ENCODE results near the gene PDK4.
A peak's percentile ranks its signal among the peaks of the same experiment; 100 is the strongest.

Gene PDK4

DNA sequence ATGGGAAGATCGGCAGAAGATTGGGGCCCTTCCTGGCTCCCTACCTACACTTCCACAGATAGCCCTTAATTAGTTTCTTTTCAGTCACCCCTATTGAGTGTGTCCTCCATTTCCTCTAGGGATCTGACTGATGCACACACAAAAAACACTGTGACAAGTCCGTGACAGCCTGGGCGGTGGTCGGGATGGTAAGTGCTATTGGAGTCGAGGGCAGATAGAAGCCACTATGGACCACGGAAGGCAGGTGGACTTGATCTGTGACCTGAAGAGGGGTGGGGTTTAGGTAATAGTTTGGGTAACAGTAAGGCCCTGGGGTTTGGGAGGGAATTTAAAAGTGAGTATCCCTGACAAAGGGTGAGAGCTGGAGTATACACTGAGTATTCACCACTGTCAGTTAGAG, 53.0 kb downstream of the PDK4 start:
- no peaks in the 10 kb centered on the region for H3K9me3 Mint-ChIP-seq
- no peaks in the 10 kb centered on the region for H3K27me3 Mint-ChIP-seq (ENCODE audit: low read depth)
- no peak overlapping the region for H3K4me3 Mint-ChIP-seq
- no peaks in the 10 kb centered on the region for H3K36me3 Mint-ChIP-seq (ENCODE audit: low read depth)
- peaks cover 27% of the 10 kb centered on the region for H3K4me1 Mint-ChIP-seq
- no peak overlapping the region for H3K27ac Mint-ChIP-seq
- TF ChIP-seq, protein P1, sequence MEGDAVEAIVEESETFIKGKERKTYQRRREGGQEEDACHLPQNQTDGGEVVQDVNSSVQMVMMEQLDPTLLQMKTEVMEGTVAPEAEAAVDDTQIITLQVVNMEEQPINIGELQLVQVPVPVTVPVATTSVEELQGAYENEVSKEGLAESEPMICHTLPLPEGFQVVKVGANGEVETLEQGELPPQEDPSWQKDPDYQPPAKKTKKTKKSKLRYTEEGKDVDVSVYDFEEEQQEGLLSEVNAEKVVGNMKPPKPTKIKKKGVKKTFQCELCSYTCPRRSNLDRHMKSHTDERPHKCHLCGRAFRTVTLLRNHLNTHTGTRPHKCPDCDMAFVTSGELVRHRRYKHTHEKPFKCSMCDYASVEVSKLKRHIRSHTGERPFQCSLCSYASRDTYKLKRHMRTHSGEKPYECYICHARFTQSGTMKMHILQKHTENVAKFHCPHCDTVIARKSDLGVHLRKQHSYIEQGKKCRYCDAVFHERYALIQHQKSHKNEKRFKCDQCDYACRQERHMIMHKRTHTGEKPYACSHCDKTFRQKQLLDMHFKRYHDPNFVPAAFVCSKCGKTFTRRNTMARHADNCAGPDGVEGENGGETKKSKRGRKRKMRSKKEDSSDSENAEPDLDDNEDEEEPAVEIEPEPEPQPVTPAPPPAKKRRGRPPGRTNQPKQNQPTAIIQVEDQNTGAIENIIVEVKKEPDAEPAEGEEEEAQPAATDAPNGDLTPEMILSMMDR (IDR thresholded peaks at IDR 0.05; ENCODE audit: unreplicated experiment in 3 of 3), result no peak

DNA sequence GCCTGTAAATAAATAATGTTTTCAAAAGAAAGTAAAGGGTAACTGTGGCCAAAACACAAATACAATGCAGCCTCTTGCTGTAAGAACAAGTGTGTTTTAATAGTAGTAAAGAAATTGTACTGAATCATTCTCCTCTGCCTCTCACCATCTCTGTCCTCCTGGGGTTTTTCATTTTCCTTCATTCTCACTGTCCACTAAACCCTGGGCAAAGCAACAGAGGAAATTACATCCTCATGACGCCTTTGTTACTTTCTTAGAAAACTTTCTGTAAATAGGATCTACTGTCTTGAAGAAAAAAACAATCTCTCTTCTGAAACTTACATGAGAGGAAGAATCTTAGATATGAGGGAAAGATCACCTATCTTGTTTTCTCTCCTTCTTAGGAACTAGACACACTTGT, 56.0 kb downstream of the PDK4 start:
- Mint-ChIP-seq H3K4me3 (no peak overlapping the region), H3K36me3 (ENCODE audit: low read depth) (no peaks in the 10 kb centered on the region), H3K4me1 (peaks cover 14% of the 10 kb centered on the region), H3K27ac (peak overlapping the region in 1 of 3 experiments; percentile 5), H3K9me3 (no peaks in the 10 kb centered on the region), H3K27me3 (ENCODE audit: low read depth) (no peaks in the 10 kb centered on the region)
- TF ChIP-seq, protein P1 (IDR thresholded peaks at IDR 0.05; ENCODE audit: unreplicated experiment in 3 of 3), result no peak

DNA sequence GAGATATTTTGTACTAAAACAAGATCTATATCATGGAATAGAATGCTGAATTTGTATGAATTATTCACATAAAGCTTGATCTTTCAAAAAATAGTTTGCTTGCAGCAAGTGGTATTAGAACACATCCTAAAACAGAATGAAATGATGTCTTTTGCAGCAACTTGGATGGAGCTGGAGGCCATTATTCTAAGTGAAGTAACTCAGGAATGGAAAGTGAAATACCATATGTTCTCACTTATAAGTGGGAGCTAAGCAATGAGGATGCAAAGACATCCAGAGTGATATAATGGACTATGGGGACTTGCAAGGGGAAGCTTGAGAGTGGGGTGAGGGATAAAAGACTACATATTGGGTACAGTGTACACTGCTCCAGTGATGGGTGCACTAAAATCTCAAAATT, 56.9 kb downstream of the PDK4 start:
- no peak overlapping the region for H3K4me3 Mint-ChIP-seq
- H3K4me1 Mint-ChIP-seq, result peaks cover 15% of the 10 kb centered on the region
- TF ChIP-seq, protein P1 (IDR thresholded peaks at IDR 0.05; ENCODE audit: unreplicated experiment in 3 of 3), result no peak
- H3K9me3 Mint-ChIP-seq, result no peaks in the 10 kb centered on the region
- H3K27me3 Mint-ChIP-seq (ENCODE audit: low read depth), result no peaks in the 10 kb centered on the region
- H3K36me3 Mint-ChIP-seq (ENCODE audit: low read depth), result no peaks in the 10 kb centered on the region
- H3K27ac Mint-ChIP-seq, result peak overlapping the region in 1 of 3 experiments; percentile 44

DNA sequence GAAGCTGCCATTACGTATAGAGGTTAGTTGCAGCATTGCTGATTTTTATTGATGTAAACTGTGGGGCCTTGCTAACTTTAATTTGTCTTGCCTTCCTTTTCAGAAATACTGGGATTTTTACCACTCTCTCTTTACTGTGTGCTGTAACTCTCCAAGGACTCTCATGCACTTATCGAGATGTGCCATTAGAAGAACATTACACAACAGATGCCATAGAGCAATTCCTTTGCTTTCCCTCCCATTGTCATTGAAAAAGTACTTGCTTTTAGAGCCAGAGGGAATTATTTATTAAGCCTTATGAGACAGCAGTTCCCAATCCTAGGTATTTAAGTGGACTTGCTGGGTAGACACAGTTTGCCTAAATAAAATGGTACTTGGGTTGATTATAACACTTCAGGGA, 58.8 kb downstream of the PDK4 start:
- no peaks in the 10 kb centered on the region for H3K27me3 Mint-ChIP-seq (ENCODE audit: low read depth)

DNA sequence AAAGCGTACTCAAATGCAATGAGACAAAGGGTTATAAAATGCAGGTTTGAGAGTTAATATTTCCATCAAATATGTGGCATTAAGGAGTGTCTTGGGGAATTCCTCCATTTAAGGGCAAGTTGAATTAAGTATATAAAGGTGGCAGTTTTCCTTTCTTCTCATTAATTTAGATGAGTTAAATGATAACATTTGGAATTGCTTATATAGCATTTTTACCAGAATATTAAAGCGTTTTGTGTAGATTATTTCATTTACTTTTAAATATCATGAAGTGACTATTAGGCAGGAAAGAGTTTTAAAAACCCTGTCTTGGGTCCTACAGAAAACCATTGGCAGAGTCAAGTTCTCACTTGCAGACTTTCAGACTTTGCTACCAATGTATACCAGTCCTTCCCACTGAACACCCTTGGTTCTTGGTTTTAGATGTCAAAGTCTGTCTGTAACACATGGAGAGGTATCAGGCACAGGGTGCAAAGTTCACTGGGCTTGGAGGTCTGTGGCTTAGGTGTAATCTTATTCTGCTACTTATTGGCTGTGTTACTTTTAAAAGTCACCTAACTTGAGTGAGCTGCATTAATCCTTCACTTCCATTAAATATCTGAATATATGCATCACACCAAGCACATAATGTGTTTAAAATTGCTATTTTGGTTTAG, 59.5 kb downstream of the PDK4 start:
- no peaks in the 10 kb centered on the region for H3K9me3 Mint-ChIP-seq
- H3K27me3 Mint-ChIP-seq (ENCODE audit: low read depth), result no peaks in the 10 kb centered on the region
- peaks cover 18% of the 10 kb centered on the region for H3K4me1 Mint-ChIP-seq
- no peak overlapping the region for H3K27ac Mint-ChIP-seq
- TF ChIP-seq, protein P1 (IDR thresholded peaks at IDR 0.05; ENCODE audit: unreplicated experiment in 3 of 3), result no peak
- no peaks in the 10 kb centered on the region for H3K36me3 Mint-ChIP-seq (ENCODE audit: low read depth)
- no peak overlapping the region for H3K4me3 Mint-ChIP-seq

More for the DNA sequence above, 58.8 kb downstream of the PDK4 start:
- Mint-ChIP-seq H3K4me3 (no peak overlapping the region), H3K36me3 (ENCODE audit: low read depth) (no peaks in the 10 kb centered on the region), H3K27ac (no peak overlapping the region), H3K4me1 (peaks cover 18% of the 10 kb centered on the region), H3K9me3 (no peaks in the 10 kb centered on the region)
- TF ChIP-seq, protein P1 (IDR thresholded peaks at IDR 0.05; ENCODE audit: unreplicated experiment in 3 of 3), result no peak

DNA sequence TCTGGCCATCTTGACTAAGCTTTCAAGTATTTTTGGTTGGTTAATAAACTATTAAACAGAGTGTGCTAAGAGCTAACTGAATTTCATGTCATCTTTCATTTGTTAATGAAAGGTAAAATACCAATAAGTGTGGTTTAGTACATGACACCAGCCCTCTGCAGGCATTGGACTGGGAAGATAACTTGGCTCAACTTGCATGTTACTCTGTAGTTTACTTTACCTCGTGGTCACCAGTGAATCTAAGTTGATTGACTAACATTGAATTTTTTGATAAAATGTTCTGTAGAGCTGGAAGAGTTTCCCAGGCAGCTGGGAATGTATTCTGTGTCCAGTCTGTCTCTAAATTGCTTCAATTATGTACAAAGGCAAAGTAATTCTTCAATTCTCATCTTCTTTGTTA, 60.7 kb downstream of the PDK4 start:
- H3K9me3 Mint-ChIP-seq, result no peaks in the 10 kb centered on the region
- H3K36me3 Mint-ChIP-seq (ENCODE audit: low read depth), result no peaks in the 10 kb centered on the region

More for the DNA sequence above, 60.7 kb downstream of the PDK4 start:
- Mint-ChIP-seq H3K4me1 (peaks cover 18% of the 10 kb centered on the region), H3K27ac (no peak overlapping the region), H3K4me3 (no peak overlapping the region), H3K27me3 (ENCODE audit: low read depth) (no peaks in the 10 kb centered on the region)
- TF ChIP-seq, protein P1 (IDR thresholded peaks at IDR 0.05; ENCODE audit: unreplicated experiment in 3 of 3), result no peak
